AG04449 (cell line): ENCODE measurements around the gene DNAJB4.
A peak's percentile ranks its signal among the peaks of the same experiment; 100 is the strongest.

Source experiments
- CTCF ChIA-PET: fragments of 350-600 bp; formaldehyde crosslinking; extraction: SDS; loops from one replicate; lab custom pipeline; 2021; ENCODE audit warnings: antibody characterized with exemption; lab: Yijun Ruan, JAX
- POLR2A ChIA-PET: fragments of 400-600, 350-600 bp; formaldehyde crosslinking; extraction: SDS; loops from one replicate; lab custom pipeline; 2020; ENCODE audit warnings: antibody characterized with exemption, inconsistent platforms; lab: Yijun Ruan, JAX
- DNase-seq: peaks from one replicate; pipeline ENCODE4 v3.0.0-alpha.2; 2010; ENCODE audit warnings: low read depth, low spot score
- H3K4me3 ChIP-seq: 2 replicates; pipeline ENCODE4 v1.5.1; 2011; ENCODE audit warnings: low read depth, mild to moderate bottlenecking, control low read depth, low read length
- TF ChIP-seq, protein P1 (sequence below): IDR thresholded peaks from one replicate; pipeline ENCODE4 v1.5.1; 2011; ENCODE audit warnings: mild to moderate bottlenecking, moderate library complexity, low read length, control low read depth, inconsistent platforms; ENCODE audit not compliant: insufficient read depth; ENCODE audit errors: missing control alignments

DNAJB4 gene

GRCh38 chr1:78006521-78006920 lies 1.8 kb downstream of the DNAJB4 start:
- H3K4me3 ChIP-seq: peak overlapping the region; percentile 61
- POLR2A ChIA-PET: interaction anchor here (1.2 to 4.6 kb wide), 3 partner anchors 8 to 97 kb away, joined by 5 to 60 read pairs (median 55); partner anchors contain the start of gene FUBP1
- CTCF ChIA-PET: interaction anchor here (1.8 to 5.5 kb wide), 2 partner anchors 16 to 108 kb away, joined by 6 to 59 read pairs; no protein-coding TSS in a partner anchor
- TF ChIP-seq, protein P1, sequence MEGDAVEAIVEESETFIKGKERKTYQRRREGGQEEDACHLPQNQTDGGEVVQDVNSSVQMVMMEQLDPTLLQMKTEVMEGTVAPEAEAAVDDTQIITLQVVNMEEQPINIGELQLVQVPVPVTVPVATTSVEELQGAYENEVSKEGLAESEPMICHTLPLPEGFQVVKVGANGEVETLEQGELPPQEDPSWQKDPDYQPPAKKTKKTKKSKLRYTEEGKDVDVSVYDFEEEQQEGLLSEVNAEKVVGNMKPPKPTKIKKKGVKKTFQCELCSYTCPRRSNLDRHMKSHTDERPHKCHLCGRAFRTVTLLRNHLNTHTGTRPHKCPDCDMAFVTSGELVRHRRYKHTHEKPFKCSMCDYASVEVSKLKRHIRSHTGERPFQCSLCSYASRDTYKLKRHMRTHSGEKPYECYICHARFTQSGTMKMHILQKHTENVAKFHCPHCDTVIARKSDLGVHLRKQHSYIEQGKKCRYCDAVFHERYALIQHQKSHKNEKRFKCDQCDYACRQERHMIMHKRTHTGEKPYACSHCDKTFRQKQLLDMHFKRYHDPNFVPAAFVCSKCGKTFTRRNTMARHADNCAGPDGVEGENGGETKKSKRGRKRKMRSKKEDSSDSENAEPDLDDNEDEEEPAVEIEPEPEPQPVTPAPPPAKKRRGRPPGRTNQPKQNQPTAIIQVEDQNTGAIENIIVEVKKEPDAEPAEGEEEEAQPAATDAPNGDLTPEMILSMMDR: no peak
- DNase-seq: no peak

DNA sequence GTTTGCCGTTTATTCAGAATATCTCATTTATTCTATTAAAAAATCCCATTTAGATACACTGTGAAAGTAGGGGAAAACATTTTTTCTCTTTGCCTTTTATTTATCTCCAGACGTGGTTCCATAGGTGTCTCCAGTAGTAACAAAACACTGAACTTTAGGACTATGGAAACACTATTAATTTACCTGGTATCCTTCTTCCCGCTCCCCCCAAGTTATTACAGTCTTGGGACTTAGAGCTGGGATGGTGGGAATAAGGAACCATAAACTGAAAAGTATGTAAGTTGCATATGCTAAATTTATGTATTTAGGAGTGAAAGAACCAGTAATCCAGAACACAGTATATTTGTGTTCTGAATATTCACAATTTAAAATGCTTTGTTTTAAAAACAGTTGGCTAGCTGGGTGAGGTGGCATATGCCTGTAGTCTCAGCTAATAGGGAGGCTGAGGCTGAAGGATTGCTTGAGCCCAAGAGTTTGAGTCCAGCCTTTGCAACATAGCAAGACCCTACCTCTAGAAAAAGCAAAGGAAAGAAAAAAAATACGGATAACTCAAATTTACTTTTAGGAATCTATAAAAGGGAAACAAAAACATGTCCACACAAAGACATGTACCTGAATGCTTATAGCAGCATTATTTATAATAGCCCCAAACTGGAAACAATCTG lies 3.1 kb downstream of the DNAJB4 start:
- TF ChIP-seq, protein P1: no peak
- peak overlapping the region; percentile 61 for H3K4me3 ChIP-seq
- ChIA-PET CTCF (interaction anchor here (5.5 kb wide), 1 partner anchor 106 kb away, joined by 59 read pairs; no protein-coding TSS in a partner anchor), POLR2A (interaction anchor here (1.1 to 4.6 kb wide), 2 partner anchors 26 to 95 kb away, joined by 3 to 60 read pairs; no protein-coding TSS in a partner anchor)
- DNase-seq: no peak

GRCh38 chr1:78009276-78009675 lies 4.5 kb downstream of the DNAJB4 start:
- H3K4me3 ChIP-seq: peak overlapping the region; percentile 32
- TF ChIP-seq, protein P1: no peak
- DNase-seq: no peak
- ChIA-PET CTCF (no interaction called here), POLR2A (interaction anchor here (1.8 kb wide), 1 partner anchor 31 kb away, joined by 5 read pairs; the partner anchor contains the start of gene FUBP1)

DNA sequence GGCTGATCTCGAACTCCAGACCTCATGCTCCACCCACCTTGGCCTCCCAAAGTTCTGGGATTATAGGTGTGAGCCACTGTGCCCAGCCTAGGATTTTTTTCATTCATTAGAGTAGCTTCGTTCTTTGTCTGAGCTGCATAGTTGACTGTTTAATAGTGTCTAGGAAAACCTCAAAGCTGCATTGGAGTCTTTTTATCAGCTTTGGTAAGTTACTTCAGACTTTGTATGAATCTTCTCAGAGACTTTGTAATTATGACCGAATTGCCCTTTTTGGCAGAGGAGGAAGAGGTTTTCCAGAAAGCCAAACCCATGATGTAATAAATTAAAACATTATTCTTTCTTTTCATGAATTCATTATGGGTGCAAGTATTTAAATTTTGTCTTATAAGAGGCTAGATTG lies 5.1 kb downstream of the DNAJB4 start:
- CTCF ChIA-PET: interaction anchor here (1.0 to 1.8 kb wide), 2 partner anchors 13 to 104 kb away, joined by 3 to 5 read pairs; no protein-coding TSS in a partner anchor
- H3K4me3 ChIP-seq: peak overlapping the region; percentile 10; the same call in 1 of the 2 replicates
- TF ChIP-seq, protein P1: no peak
- POLR2A ChIA-PET: interaction anchor here (1.0 to 1.8 kb wide), 2 partner anchors 31 to 105 kb away, joined by 3 to 5 read pairs; partner anchors contain the start of gene FUBP1
- no peak for DNase-seq

DNA sequence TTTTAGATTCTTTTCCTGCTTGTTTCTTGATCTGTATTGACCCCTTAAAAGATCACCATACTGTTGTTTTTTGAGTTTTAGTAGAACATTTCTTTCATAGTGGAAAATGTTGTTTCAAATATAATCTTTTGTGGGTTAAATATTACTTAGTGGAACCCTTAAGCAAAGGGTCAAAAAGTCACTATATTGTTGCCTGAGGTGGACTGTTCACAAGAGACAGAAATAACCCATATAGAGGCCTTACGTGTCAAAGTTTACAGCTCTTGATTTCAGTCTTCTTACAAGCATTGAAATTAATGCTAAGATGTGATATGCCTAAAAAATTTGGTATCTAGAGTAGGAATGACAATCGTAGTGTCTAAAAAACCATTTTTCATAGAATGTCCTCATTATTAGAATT lies 6.3 kb downstream of the DNAJB4 start:
- TF ChIP-seq, protein P1: no peak
- H3K4me3 ChIP-seq: no peak overlapping the region
- CTCF ChIA-PET: interaction anchor here (1.8 kb wide), 1 partner anchor 103 kb away, joined by 5 read pairs; no protein-coding TSS in a partner anchor
- POLR2A ChIA-PET: interaction anchor here (0.7 to 1.8 kb wide), 2 partner anchors 33 to 85 kb away, joined by 3 to 5 read pairs; partner anchors contain the start of gene FUBP1
- no peak for DNase-seq

- POLR2A ChIA-PET: interaction anchor here (1.3 kb wide), 2 partner anchors 9 to 10 kb away, joined by 3 to 5 read pairs; partner anchors contain the start of gene DNAJB4
- TF ChIP-seq, protein P1: no peak
These were observed 10.4 kb downstream of the DNAJB4 start for GRCh38 chr1:78015148-78015547.

More at GRCh38 chr1:78015148-78015547, 10.4 kb downstream of the DNAJB4 start:
- H3K4me3 ChIP-seq: no peak overlapping the region
- CTCF ChIA-PET: interaction anchor here (1.4 kb wide), 1 partner anchor 99 kb away, joined by 4 read pairs; no protein-coding TSS in a partner anchor
- DNase-seq: no peak
